Left forelimb (tissue), 1 donor: ENCODE measurements around the gene FHL2.
A peak's percentile ranks its signal among the peaks of the same experiment; 100 is the strongest.
"Not testable (repeated sequence)": the region's sequence is repeated elsewhere in the genome, so short reads cannot be mapped to it uniquely, and the experiment has no call there.

ENCODE experiments used
- DNase-seq: peaks from one replicate; pipeline ENCODE4 v3.0.0-alpha.2; 2018; ENCODE audit warnings: low spot score

The FHL2 gene

GRCh38 chr2:105398336-105399206 is at the start of gene FHL2:
Gene FHL2 (minus strand): TSS chr2:105399051. CDS start chr2:105386516, 12,535 bp downstream.
- DNase-seq, result peak; percentile 89

GRCh38 chr2:105447476-105447875 is 48.6 kb upstream of the FHL2 start:
- no peak for DNase-seq

- DNase-seq, result no peak
These were observed 47.6 kb upstream of the FHL2 start for GRCh38 chr2:105446501-105446900.

GRCh38 chr2:105445976-105446375 is 47.1 kb upstream of the FHL2 start:
- no peak for DNase-seq

GRCh38 chr2:105445498-105445897 is 46.6 kb upstream of the FHL2 start:
- DNase-seq, result no peak

- DNase-seq, result no peak
These were observed 45.1 kb upstream of the FHL2 start for GRCh38 chr2:105443617-105444598.

GRCh38 chr2:105442721-105443120 is 43.9 kb upstream of the FHL2 start:
- DNase-seq, result no peak

- DNase-seq, result no peak
These were observed 43.2 kb upstream of the FHL2 start for GRCh38 chr2:105442056-105442455.

- no peak for DNase-seq
These were observed 40.3 kb upstream of the FHL2 start for GRCh38 chr2:105439141-105439540.

GRCh38 chr2:105438104-105438929 is 39.5 kb upstream of the FHL2 start:
- peak; percentile 70 for DNase-seq

GRCh38 chr2:105437708-105438103 is 38.9 kb upstream of the FHL2 start:
- DNase-seq, result no peak

GRCh38 chr2:105432749-105433148 is 33.9 kb upstream of the FHL2 start:
- DNase-seq, result no peak

GRCh38 chr2:105432044-105432399 is 33.2 kb upstream of the FHL2 start:
- DNase-seq, result no peak

- no peak for DNase-seq
These were observed 32.7 kb upstream of the FHL2 start for GRCh38 chr2:105431367-105432043.

- DNase-seq, result no peak
These were observed 29.7 kb upstream of the FHL2 start for GRCh38 chr2:105428387-105429018.

- no peak for DNase-seq
These were observed 28.6 kb upstream of the FHL2 start for GRCh38 chr2:105427485-105427884.

GRCh38 chr2:105426626-105427292 is 27.9 kb upstream of the FHL2 start:
- DNase-seq, result no peak

- DNase-seq, result no peak
These were observed 27.2 kb upstream of the FHL2 start for GRCh38 chr2:105425936-105426625.

- not testable (repeated sequence) for DNase-seq
These were observed 26.0 kb upstream of the FHL2 start for GRCh38 chr2:105424836-105425235.

- no peak for DNase-seq
These were observed 23.9 kb upstream of the FHL2 start for GRCh38 chr2:105422801-105423200.
